ENCODE results near the gene FMOD. TPM values are rescaled to one million over a fixed set of nuclear protein-coding genes. Genes with fewer than 3 reads are reported as not detected.

FMOD gene
- polyA plus RNA-seq, 1 donor from 2014 or later, result not detected

- Histone ChIP-seq H3K9ac (ENCODE audit: low read length) (no peak overlapping the region), H3K27me3 (ENCODE audit: insufficient read depth, low read depth, low read length) (no peaks in the 10 kb centered on the region), H3K27ac (ENCODE audit: low read length) (no peak overlapping the region), H2AFZ (ENCODE audit: low read depth, low read length) (no peak overlapping the region), H3K9me2 (ENCODE audit: insufficient read depth, low read length) (no peaks in the 10 kb centered on the region), H3K79me2 (replicated peaks; ENCODE audit: insufficient read depth, low read length) (no peaks in the 10 kb centered on the region), H3K4me3 (ENCODE audit: low read length) (no peak overlapping the region), H3K36me3 (ENCODE audit: insufficient read depth, low read length) (no peaks in the 10 kb centered on the region), H4K20me1 (ENCODE audit: insufficient read depth) (no peaks in the 10 kb centered on the region), H3F3A (ENCODE audit: insufficient read depth, low read length, poor library complexity, severe bottlenecking) (no peaks in the 10 kb centered on the region), H3K4me2 (ENCODE audit: low read length) (no peak overlapping the region), H3K9me3 (ENCODE audit: low read length) (no peaks in the 10 kb centered on the region)
- TF ChIP-seq MXI1 (conservative IDR thresholded peaks at IDR 0.05; ENCODE audit: poor library complexity, severe bottlenecking) (no peak), RAD21 (conservative IDR thresholded peaks at IDR 0.05) (no peak), EZH2 (IDR thresholded peaks at IDR 0.05; ENCODE audit: borderline replicate concordance, insufficient read depth, low read length, poor library complexity, severe bottlenecking) (no peak), REST (IDR thresholded peaks at IDR 0.05; ENCODE audit: borderline replicate concordance) (no peak), SMC3 (conservative IDR thresholded peaks at IDR 0.05; ENCODE audit: poor library complexity) (no peak), CTCF (IDR thresholded peaks at IDR 0.05; ENCODE audit: poor library complexity, severe bottlenecking) (no peak), EP300 (conservative IDR thresholded peaks at IDR 0.05; ENCODE audit: poor library complexity, severe bottlenecking) (no peak), TAF1 (IDR thresholded peaks at IDR 0.05; ENCODE audit: low read depth) (no peak), POLR2AphosphoS5 (IDR thresholded peaks at IDR 0.05) (no peak)
Observed at GRCh38 chr1:203360547-203361185, 9.7 kb upstream of the FMOD start.

- Histone ChIP-seq H3K36me3 (ENCODE audit: insufficient read depth, low read length) (no peaks in the 10 kb centered on the region), H4K20me1 (ENCODE audit: insufficient read depth) (no peaks in the 10 kb centered on the region), H3K9me3 (ENCODE audit: low read length) (no peaks in the 10 kb centered on the region), H3F3A (ENCODE audit: insufficient read depth, low read length, poor library complexity, severe bottlenecking) (no peaks in the 10 kb centered on the region), H3K4me2 (ENCODE audit: low read length) (no peak overlapping the region), H3K9ac (ENCODE audit: low read length) (no peak overlapping the region), H3K9me2 (ENCODE audit: insufficient read depth, low read length) (no peaks in the 10 kb centered on the region), H2AFZ (ENCODE audit: low read depth, low read length) (no peak overlapping the region), H3K79me2 (replicated peaks; ENCODE audit: insufficient read depth, low read length) (no peaks in the 10 kb centered on the region), H3K27me3 (ENCODE audit: insufficient read depth, low read depth, low read length) (no peaks in the 10 kb centered on the region), H3K4me3 (ENCODE audit: low read length) (no peak overlapping the region), H3K27ac (ENCODE audit: low read length) (no peak overlapping the region)
- TF ChIP-seq EP300 (conservative IDR thresholded peaks at IDR 0.05; ENCODE audit: poor library complexity, severe bottlenecking) (no peak), MXI1 (conservative IDR thresholded peaks at IDR 0.05; ENCODE audit: poor library complexity, severe bottlenecking) (no peak), EZH2 (IDR thresholded peaks at IDR 0.05; ENCODE audit: borderline replicate concordance, insufficient read depth, low read length, poor library complexity, severe bottlenecking) (no peak), CTCF (IDR thresholded peaks at IDR 0.05; ENCODE audit: poor library complexity, severe bottlenecking) (no peak), TAF1 (IDR thresholded peaks at IDR 0.05; ENCODE audit: low read depth) (no peak), SMC3 (conservative IDR thresholded peaks at IDR 0.05; ENCODE audit: poor library complexity) (no peak), POLR2AphosphoS5 (IDR thresholded peaks at IDR 0.05) (no peak), REST (IDR thresholded peaks at IDR 0.05; ENCODE audit: borderline replicate concordance) (no peak), RAD21 (conservative IDR thresholded peaks at IDR 0.05) (no peak)
Observed at GRCh38 chr1:203359010-203359571, 8.2 kb upstream of the FMOD start.
